Activated naive CD8-positive, alpha-beta T cell (primary cell): ENCODE results near the gene TST.

Source experiments
- H3K27ac Mint-ChIP-seq: one replicate; pipeline ENCODE4 v1.8.0; 2021; ENCODE audit warnings: mixed read lengths
- H3K27me3 Mint-ChIP-seq: one replicate; pipeline ENCODE4 v1.8.0; 2021; ENCODE audit warnings: mixed read lengths
- H3K36me3 Mint-ChIP-seq: one replicate; pipeline ENCODE4 v1.8.0; 2021; ENCODE audit warnings: mixed read lengths
- H3K4me1 Mint-ChIP-seq: one replicate; pipeline ENCODE4 v1.8.0; 2021; ENCODE audit warnings: low read depth, mixed read lengths
- H3K4me3 Mint-ChIP-seq: one replicate; pipeline ENCODE4 v1.8.0; 2021; ENCODE audit warnings: mild to moderate bottlenecking, mixed read lengths
- H3K9me3 Mint-ChIP-seq: one replicate; pipeline ENCODE4 v1.8.0; 2021; ENCODE audit warnings: low read depth, mixed read lengths

TST gene

DNA sequence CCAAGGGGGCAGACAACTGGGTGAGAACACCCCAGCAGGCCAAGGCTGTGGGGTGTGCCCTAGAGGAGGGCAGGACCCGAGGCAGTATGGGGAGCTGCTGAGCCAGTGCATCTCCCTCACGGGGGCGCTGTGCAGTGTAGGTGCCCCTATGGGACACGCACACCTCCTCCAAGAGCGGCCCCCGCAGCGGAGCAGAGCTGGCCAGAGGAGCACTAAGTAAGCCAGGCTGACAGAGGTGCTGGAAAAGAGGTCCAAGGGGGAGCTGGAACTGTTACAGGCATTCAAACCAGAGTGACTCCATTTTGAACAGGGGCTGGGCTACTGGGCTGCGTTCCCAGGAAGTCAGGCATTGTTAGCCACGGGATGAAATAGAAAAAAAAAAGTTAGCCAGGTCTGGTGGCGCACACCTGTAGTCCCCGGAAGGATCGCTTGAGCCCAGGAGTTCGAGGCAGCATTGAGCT lies 41.8 kb downstream of the TST start:
- Mint-ChIP-seq H3K4me1 (peaks cover 7% of the 10 kb centered on the region), H3K27ac (peak overlapping the region; percentile 82), H3K4me3 (peak overlapping the region; percentile 90), H3K9me3 (no peaks in the 10 kb centered on the region), H3K27me3 (no peaks in the 10 kb centered on the region), H3K36me3 (no peaks in the 10 kb centered on the region)

DNA sequence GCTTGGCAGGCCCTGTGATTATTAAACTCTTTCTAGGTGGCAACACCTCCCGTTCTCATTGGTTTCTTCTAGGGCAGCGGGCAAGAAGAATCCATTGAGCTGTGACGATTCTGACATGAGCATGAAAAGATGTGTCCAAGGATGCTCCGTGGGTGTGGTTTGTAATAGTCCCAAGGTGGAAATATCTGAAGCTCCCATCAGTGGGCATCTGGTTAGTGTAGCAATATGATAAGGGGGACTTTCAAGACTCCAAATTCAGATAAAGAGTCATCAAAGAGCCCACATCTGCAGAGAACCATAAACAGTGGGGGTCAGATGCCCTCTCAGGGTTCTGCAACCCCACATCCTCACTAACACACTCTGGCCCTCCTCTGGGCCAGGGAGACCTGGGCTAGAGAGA lies 42.6 kb downstream of the TST start:
- H3K36me3 Mint-ChIP-seq, result no peaks in the 10 kb centered on the region
- H3K27ac Mint-ChIP-seq, result no peak overlapping the region
- H3K9me3 Mint-ChIP-seq, result no peaks in the 10 kb centered on the region
- peaks cover 7% of the 10 kb centered on the region for H3K4me1 Mint-ChIP-seq
- peak overlapping the region; percentile 17 for H3K4me3 Mint-ChIP-seq
- H3K27me3 Mint-ChIP-seq, result no peaks in the 10 kb centered on the region

DNA sequence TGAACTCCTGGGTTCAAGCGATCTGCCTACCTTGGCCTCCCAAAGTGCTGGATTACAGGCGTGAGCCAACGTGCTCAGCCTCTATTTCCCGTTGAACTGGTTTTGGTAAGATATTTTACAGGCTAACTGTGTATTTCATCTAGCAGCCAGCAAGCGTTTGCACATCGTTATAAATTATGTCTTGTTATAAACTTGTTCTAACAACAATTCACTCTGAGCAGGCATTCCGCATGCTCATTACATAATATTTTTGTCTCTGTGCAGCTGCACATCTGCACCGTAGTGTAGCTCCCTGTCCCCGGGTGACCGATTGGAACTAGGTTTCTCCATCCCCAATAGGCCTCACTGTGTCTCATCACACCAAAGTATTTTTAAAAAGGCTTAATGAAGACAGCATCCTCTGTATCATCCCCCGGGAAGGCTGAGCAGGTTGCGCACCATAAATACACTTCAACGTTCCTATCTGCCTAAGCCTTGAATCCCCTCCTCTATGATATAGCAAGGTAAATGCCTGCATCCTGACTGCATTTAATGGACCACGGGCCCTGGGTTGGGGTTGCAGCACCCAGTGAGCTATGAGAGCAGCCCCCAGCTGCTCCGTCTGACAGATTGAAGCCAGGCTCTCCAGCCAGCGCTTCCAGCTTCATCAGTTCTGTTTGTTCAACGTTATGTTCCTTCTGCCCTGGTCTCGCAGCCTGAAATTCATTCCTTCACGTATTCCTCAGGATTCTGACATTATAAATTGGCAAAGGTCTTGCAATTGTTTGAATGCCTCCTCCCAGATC lies 47.7 kb downstream of the TST start:
- H3K36me3 Mint-ChIP-seq, result no peaks in the 10 kb centered on the region
- H3K27ac Mint-ChIP-seq, result no peak overlapping the region

DNA sequence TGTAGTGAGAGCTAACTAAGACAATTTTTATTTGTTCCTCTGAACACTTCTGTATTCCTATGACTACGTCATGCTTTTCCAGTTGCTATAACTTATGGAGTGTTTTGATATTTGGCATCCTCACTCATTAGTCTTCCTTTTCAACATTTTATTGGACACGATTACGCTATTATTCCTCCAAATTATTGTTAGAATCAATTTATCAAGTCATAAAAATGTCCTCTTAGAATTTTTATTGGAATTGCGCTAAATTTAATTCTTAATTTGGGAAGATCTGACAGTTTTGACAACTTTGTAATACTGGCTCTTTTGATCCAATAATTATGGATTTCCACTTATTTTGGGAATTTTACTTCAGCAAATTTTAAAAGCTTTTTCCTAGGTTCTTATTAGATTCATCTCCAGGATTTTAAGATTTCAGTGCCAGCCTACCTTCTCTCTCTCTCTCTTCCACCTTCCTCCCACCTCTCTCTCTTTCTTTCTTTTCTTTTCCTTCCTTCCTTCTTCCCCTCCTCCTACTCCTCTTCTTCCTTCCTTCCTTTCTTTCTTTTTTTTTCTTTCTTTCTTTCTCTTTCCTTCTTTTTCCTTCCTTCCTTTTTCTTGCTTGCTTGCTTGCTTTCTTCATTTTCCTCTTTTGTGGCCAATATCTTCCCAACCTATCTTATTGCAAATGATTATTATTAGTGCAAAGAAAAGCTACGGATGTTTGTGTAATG lies 50.8 kb downstream of the TST start:
- H3K27ac Mint-ChIP-seq, result no peak overlapping the region

More for the DNA sequence above, 47.7 kb downstream of the TST start:
- Mint-ChIP-seq H3K4me3 (no peak overlapping the region), H3K4me1 (no peaks in the 10 kb centered on the region), H3K27me3 (no peaks in the 10 kb centered on the region), H3K9me3 (no peaks in the 10 kb centered on the region)

DNA sequence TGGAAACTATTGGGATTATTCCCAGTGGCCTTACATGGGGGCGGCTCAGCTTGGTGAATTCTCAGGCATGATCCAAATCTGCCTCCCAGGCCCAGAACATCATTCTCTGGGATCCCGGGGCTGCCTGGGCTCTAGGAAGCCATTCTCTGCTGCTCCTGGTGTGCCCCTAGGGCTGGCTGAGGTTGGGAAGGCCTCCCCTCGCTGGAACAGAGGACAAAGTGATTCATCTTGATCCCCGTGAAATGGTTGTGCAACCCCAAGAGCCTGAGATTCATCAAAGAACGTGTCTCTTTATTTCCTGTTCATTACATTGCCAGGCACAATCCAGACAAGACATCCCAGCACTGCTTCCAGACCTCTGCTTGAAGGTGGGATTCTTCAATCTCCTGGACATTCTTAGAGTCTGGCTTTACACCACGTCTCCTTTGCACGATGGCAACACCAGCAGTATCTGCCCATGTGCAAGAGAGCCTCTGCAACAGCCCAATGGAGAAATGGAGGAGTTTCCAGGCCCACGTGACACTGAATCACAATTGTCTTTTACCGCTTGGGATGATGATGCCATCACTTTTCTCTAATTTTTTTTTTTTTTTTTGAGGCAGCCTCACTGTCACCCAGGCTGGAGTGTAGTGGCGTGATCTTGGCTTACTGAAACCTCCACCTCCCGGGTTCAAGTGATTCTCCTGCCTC lies 52.3 kb downstream of the TST start:
- Mint-ChIP-seq H3K4me3 (no peak overlapping the region), H3K27me3 (no peaks in the 10 kb centered on the region), H3K27ac (no peak overlapping the region), H3K4me1 (no peaks in the 10 kb centered on the region), H3K9me3 (no peaks in the 10 kb centered on the region), H3K36me3 (no peaks in the 10 kb centered on the region)

More for the DNA sequence above, 50.8 kb downstream of the TST start:
- no peaks in the 10 kb centered on the region for H3K4me1 Mint-ChIP-seq
- H3K9me3 Mint-ChIP-seq, result no peaks in the 10 kb centered on the region
- H3K4me3 Mint-ChIP-seq, result no peak overlapping the region
- no peaks in the 10 kb centered on the region for H3K36me3 Mint-ChIP-seq
- H3K27me3 Mint-ChIP-seq, result no peaks in the 10 kb centered on the region

DNA sequence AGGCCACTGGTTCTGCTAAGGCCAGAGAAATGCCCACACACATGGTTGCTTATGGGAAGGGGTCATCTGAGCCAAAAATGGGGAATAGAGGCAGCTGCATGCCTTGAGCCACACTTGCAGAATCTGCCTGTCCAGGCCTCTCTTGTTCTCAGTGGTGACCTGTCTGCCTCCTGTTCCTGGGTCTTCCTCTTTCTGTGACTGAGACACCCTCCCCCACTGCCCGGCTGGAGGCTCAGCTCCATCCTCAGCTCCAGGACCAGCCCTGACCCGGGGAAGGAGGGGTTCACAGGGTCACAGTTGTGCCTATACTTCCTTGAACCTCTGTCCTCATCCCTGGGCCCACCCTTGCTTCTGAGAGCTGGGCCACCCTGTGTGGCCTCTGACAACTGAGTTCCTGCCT lies 53.6 kb downstream of the TST start:
- H3K4me1 Mint-ChIP-seq, result no peaks in the 10 kb centered on the region
- H3K36me3 Mint-ChIP-seq, result no peaks in the 10 kb centered on the region
- peaks cover 4% of the 10 kb centered on the region for H3K27me3 Mint-ChIP-seq
- no peaks in the 10 kb centered on the region for H3K9me3 Mint-ChIP-seq
- H3K27ac Mint-ChIP-seq, result no peak overlapping the region
- no peak overlapping the region for H3K4me3 Mint-ChIP-seq

DNA sequence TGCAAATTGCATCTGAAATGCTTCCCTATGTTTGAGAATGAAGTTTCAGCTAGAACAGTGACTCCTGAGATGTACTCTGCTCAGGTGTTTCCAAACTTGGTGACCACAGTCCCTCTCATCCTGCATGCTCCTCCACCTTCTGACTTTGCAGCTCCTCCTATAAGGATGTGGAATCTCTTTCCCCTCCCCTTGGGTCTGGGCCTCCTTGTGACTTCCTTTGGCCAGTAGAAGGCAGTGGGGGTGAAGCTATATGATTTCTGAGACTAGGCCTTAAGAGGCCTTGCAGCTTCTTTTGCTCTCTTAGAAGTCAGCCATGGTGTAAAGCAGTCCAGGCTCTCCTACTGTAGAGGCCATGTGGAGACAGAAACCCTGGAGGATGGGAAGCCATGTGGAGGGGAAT lies 55.1 kb downstream of the TST start:
- no peaks in the 10 kb centered on the region for H3K4me1 Mint-ChIP-seq
- no peak overlapping the region for H3K27ac Mint-ChIP-seq
- no peaks in the 10 kb centered on the region for H3K9me3 Mint-ChIP-seq
- no peaks in the 10 kb centered on the region for H3K36me3 Mint-ChIP-seq
- peaks cover 7% of the 10 kb centered on the region for H3K27me3 Mint-ChIP-seq
- no peak overlapping the region for H3K4me3 Mint-ChIP-seq

DNA sequence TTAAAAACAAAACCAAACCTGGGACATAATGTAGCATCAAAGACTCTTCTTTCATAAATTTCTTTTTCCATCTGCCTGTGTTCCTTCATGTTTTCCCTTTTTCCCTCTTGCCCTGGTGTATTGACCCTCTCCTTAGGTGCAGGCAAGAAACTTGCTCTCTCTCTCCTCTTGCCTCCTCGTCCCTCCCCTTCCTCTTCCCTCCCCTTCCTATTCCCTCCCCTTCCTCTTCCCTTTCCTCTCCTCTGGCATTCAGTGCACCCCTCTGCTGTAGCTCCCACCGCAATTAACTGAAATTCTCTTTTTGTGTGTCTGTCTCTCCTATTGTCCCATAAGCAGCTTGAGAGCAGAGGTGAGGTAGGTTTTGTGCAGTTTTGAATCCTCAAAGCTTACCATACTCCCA lies 55.9 kb downstream of the TST start:
- H3K27me3 Mint-ChIP-seq, result peaks cover 7% of the 10 kb centered on the region
- no peaks in the 10 kb centered on the region for H3K4me1 Mint-ChIP-seq
- H3K9me3 Mint-ChIP-seq, result no peaks in the 10 kb centered on the region
- no peak overlapping the region for H3K27ac Mint-ChIP-seq
- H3K4me3 Mint-ChIP-seq, result no peak overlapping the region
- H3K36me3 Mint-ChIP-seq, result no peaks in the 10 kb centered on the region

DNA sequence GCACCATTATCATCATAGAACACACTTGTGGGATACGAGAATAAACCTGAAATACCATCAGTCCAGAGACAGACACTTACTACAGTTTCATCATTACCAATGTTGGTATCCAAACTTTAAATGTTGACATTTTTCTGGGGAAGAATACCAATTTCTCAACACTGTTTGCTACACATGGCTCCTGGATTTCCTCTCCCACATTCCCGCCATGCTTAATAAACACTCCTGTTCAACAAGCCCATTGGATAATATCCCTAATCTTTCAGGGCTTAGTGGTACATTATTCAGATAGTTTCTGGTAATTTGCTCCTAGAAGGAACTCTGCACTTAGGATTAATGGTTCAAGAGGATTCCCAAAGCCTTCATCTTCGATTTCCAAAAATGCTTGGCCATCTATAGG lies 57.6 kb downstream of the TST start:
- Mint-ChIP-seq H3K27me3 (peaks cover 9% of the 10 kb centered on the region), H3K9me3 (peaks cover 3% of the 10 kb centered on the region), H3K27ac (no peak overlapping the region), H3K4me1 (no peaks in the 10 kb centered on the region), H3K4me3 (no peak overlapping the region), H3K36me3 (peaks cover 4% of the 10 kb centered on the region)
